Fibroblast of skin of back (primary cell): ENCODE data around the gene TBL1Y. TPM values are rescaled to one million over a fixed set of nuclear protein-coding genes. Genes with fewer than 3 reads are reported as not detected.
"Not testable (repeated sequence)": the region's sequence is repeated elsewhere in the genome, so short reads cannot be mapped to it uniquely, and the experiment has no call there.

ENCODE experiments used
- DNase-seq: peaks from one replicate; pipeline ENCODE4 v3.0.0-alpha.2; 2013
- polyA plus RNA-seq, 2 experiments: library from polyadenylated mRNA; unstranded; fragments of 120-200 nt; gene quantifications; one replicate each; pipeline ENCODE4 v1.2.1, GENCODE V29; 2013; ENCODE audit not compliant: insufficient read length in 2 of 2

The TBL1Y gene
- not detected for polyA plus RNA-seq (2013, experiment 1 of 2; ENCODE audit: insufficient read length)
- polyA plus RNA-seq (2013, experiment 2 of 2; ENCODE audit: insufficient read length) = not detected

GRCh38 chrY:6910372-6911252, at the start of gene TBL1Y:
TBL1Y (plus strand) TSS chrY:6910697; CDS start chrY:7025085, 114,388 bp downstream.
- no peak for DNase-seq

GRCh38 chrY:6894496-6894895, 16.0 kb upstream of the TBL1Y start:
- DNase-seq = no peak

DNA sequence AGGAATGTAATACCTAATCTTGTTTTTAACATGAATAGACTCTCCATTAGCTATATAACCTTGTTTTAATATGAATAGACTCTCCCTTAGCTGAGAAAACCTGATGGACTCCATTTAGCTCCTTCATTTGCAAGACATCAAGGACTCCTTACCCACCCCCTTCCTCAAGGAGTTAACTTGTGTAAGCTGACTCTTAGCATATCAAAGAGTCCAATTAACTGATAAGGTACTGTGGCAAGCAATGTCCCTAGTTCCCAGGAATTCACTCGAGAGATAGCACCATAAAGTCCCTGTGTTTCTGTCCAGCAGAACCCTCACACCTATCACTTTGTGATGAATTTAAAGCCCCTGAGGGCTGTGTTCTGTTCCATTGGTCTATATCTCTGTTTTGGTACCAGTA, 15.3 kb upstream of the TBL1Y start:
- DNase-seq = no peak

DNA sequence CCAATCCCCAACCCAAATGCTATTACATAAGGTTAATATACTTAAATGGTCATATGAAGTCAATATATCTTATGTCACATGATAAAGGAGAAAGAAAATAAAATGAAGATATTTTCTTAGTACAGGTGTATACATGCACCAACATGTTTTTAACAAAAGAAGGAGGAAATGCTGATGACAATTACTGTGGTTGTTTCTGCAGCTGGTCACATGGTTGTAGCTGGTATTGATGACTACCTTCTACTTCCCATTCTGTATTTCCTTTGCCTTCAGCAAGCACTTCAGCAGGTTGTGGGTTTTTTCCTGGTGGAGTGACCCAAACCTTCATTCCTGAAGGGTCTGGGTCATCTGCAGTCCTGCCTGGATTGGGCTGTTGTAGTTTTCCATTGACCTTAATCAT, 8.4 kb upstream of the TBL1Y start:
- not testable (repeated sequence) for DNase-seq

DNA sequence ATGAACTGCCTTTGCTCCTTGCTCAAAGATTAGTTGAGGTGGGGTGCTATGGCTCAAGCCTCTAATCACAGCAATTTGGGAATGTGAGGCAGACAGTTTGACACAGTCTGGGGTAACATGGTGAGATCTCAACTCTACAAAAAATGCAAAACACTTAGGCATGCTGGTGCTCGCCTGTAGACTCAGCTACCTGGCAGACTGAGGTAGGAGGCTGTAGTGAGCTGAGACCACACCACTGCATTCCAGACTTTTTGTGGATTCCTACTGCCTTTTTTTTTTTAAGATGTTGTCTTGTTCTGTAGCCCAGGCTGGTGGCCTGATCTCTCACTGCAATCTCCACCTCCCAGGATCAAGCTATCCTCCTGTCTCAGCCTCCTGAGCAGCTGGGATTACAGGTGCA, 2.9 kb upstream of the TBL1Y start:
- DNase-seq = no peak

DNA sequence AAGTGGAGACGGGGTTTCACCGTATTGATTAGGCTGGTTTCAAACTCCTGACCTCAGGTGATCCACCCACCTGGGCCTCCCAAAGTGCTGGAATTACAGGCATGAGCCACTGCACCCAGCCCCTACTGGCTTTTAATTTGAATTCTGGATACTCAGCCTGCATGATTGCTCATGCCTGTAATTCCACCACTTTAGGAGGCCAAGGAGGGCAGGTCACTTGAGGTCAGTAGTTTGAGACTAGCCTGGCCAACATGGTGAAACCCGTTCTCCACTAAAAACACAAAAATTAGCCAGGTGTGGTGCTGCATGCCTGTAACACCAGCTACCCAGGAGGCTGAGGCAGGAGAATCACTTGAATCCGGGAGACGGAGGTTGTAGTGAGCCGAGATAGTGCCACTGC, 2.5 kb upstream of the TBL1Y start:
- DNase-seq = not testable (repeated sequence)

GRCh38 chrY:6909118-6909521, 1.4 kb upstream of the TBL1Y start:
- no peak for DNase-seq

DNA sequence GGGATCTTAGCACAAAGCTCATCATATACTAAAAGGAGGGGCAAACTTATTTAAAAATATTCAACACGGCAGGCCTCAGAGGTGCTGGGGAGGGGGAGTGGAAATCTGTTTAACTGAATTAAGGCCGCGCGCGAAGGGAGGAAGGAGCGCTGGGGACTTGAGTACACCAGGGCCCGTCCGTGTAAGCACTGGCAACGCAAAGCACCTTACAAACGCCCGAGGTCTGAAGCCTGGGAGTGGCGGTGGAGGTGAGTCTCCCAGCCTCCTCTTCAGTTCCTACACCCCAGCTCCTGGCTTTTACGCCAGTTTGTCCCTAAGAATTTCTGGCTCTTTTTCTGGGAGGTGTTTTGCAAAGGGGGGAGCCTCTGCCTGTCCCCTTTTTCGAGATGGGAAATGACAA, 641 bp upstream of the TBL1Y start:
- no peak for DNase-seq

DNA sequence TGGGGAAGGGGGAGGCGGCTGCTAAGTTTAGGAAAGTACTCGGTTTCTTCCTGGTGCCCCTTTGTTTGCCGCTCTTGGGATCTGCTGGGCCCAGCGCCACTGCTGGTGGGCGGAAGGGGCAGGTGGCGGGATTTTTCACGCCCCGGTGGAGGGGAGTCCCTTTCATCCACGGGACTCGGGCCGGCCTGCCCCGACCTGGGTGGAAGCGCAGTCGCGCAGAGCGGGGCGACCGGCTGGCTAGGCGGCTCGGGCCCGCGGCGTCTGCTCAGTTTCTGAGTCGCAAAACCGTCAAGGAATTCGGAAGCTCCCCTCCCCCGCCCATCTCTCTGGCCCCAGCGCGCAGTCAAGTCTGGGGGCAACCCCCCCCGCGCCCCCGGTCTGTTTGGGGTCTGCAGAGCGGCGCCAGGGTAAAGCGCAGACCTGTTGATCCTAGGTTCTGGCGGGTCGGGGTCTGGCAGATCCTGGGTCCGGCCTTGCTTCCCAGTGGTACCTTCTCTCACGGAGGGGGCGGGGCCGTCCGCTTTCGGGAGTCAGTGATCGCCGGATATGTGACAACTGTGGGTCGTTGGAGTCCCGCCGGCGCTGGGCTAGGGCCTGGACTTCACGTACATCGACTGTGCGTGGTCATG, 870 bp downstream of the TBL1Y start, which contains the start of gene AMELY:
AMELY (minus strand) TSS at position 500 of the 629 bp plus-strand sequence. CDS start 39,144 bp downstream, outside the sequence.
- DNase-seq = no peak

DNA sequence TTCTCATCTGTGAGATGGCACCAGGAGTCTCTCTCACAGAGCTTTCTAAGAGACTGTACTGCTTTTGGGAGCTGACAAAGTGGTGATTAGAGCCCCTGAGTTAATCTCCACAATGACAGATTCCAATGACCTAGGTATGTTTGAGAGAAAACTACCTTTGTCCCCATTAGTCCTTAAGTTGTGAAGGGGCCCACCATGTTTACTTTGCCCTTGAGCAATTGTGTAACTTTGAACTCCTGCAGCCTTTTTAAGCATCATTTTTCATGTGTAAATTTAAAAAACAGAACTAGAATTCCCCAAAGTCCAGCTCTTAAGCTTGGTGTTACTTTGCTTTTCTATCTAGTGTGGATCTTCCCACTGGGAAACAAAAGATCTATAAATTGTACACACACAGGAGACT, 2.9 kb downstream of the TBL1Y start:
- no peak for DNase-seq

DNA sequence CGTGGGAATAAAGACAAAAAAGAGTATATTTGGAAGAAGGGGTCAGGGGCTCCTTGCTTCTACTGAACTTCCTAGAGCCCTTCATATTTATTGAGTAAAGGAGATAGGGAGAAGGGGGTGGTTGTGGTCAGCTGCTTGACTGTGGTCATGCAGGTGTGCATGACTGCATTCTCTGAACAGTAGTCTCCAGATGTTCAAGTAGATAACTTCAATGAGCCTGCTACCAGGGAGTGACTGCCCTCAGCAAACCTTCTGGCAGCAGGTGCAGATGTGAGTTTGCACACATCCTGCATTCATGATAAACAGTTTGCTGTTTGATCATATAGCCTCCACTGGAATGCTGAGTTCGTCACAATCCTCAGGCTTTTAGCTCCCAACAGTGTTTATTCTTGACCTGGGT, 10.6 kb downstream of the TBL1Y start:
- no peak for DNase-seq

- DNase-seq = no peak
These were observed 17.8 kb downstream of the TBL1Y start for GRCh38 chrY:6928265-6928664.

DNA sequence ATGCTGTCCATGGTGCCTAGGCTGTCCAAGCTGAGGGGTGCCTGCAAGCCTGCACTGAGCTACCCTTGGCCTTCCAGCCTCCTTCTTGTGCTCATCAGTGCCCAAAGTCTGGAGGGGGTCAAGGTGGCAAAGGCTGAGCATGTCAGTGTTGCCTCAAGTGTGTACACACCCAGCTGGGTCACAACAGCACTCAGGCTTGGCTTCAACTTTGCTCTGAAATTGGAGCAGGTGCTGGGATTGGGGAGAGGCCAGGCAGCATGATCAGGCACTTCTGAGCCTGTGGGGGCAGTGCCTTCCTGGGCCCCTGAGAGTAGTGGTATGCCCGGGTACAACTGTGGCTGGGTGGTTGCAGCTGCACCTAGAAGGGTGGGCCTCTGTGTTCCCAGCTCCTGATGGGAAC, 18.7 kb downstream of the TBL1Y start:
- no peak for DNase-seq

GRCh38 chrY:6931779-6932396, 21.4 kb downstream of the TBL1Y start:
- DNase-seq = no peak

DNA sequence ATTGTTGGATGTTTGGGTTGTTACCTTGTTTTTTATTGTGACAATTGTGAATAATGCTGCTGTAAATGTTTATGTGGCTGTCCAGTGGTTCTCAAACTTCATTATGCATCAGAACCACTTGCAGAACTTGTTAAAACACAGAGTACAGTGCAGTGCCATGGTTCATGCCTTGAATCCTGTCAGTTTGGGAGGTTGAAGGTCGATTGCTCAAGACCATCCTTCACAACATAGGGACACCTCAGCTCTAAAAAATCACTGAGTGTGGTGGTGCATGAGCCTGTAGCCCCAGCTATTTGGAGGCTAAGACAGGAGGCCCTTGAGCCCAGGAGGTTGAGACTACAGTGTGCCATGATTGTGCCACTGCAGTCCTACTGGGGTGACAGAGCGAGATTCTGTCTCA, 25.0 kb downstream of the TBL1Y start:
- DNase-seq = no peak

GRCh38 chrY:6947695-6948094, 37.2 kb downstream of the TBL1Y start:
- no peak for DNase-seq

- DNase-seq = no peak
These were observed 37.9 kb downstream of the TBL1Y start for GRCh38 chrY:6948378-6948777.

DNA sequence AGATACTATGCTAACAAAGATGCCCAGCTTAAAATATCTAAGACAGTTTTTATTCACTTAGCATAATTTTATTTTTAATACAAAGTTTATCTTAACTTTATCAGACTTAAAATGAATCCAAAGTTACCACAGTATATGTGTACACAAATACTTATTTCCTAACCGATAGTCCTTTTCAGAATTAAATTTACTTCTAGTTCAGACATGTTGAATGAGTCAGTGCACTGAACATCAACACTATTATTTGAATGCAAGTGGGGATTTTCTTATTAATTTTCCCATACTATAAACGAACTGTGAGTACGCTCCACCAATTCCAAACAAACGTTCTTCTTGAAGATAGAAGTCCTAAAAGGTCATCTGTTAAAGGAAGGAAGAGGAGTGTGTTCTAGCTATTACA, 39.5 kb downstream of the TBL1Y start:
- no peak for DNase-seq

GRCh38 chrY:6964732-6965131, 54.2 kb downstream of the TBL1Y start:
- peak; percentile 26 for DNase-seq

GRCh38 chrY:6966521-6966920, 56.0 kb downstream of the TBL1Y start:
- DNase-seq = no peak

DNA sequence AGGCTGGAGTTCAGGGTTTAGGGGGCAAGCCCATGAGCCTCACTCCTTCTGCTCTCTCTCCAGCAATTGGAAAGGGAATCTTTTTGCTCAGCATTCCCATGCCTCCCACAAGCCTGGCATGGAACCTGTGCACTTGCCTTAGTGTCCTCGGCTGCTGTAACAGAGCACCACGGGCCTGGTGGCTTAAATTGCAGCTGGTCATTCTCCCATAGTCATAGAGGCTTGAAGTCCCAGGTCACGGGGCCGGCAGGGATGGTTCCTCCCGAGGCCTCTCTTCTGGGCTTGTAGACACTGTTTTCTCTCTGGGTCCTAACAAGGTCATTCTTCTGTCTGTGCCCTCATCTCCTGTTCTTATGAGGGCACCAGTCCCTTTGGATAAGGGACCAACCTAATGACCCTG, 57.2 kb downstream of the TBL1Y start:
- DNase-seq = no peak

- no peak for DNase-seq
These were observed 57.7 kb downstream of the TBL1Y start for GRCh38 chrY:6968191-6968590.

DNA sequence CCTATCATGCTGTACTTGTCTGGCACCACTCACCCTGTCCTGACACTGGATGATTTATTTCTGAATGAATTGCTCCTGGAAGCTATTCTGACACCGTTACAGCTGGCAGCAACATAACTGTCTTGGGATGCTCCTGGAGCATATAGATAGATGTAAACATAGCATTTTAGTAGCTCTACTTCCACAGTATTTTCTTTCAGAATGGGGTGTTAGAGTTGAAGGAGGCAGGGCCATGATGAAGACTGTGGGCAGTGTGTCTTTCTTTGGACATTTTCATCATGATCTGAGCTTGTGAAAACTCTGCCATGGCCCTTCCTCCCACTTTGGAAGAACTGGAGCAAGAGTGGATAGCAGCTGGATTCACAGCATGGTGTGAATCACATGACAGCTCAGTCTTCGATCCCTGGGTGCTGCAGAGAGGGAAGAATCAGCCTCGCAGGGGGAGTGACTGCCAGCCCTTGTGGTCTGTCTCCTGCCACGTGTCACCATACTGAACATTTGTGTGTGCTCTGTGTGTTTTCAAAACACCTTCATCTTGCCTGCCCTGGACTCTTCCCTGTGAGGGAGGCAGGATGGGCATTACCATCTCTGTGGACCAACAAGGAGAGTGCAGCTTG, 61.9 kb downstream of the TBL1Y start:
- no peak for DNase-seq
